Measurements from ENCODE around the gene ALDH3B2.
"Not testable (repeated sequence)": the region's sequence is repeated elsewhere in the genome, so short reads cannot be mapped to it uniquely, and the experiment has no call there.

DNA sequence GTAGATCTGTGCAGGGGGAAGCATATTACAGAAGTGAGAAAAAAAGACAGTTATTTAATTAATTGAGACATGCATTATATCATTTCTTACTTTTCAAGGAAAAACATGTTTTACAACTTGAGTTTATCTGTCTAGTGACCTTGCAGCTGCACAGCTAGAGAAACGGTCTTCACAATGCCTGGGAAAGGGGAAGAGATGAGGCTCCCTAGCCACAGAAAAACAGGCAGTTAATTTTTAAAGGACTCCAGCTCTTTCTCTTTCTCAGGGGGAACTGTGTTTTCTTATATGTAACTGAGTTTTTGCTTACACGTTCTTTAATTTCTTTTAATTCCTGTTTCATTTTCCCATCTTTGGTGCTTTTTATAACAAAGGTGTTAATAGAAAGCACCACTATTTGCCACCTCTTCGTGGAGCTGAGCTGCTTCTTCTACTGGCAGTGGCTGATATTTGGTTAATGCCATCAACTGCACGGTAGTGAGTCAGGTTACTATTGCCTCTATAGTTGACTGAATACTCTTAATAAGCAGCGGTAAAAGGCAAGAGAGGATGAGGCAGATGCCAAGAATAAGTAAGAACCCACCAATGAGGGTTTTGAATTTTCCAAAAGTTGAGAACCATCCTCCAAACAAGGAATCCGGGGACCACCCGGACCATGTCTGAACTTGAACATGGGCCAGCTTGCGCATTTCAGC, 11.4 kb upstream of the ALDH3B2 start:
- TF ChIP-seq EZH2phosphoT487 (IDR thresholded peaks at IDR 0.05; ENCODE audit: borderline replicate concordance, low read depth, low read length), result not testable (repeated sequence)
- TF ChIP-seq, protein P1, sequence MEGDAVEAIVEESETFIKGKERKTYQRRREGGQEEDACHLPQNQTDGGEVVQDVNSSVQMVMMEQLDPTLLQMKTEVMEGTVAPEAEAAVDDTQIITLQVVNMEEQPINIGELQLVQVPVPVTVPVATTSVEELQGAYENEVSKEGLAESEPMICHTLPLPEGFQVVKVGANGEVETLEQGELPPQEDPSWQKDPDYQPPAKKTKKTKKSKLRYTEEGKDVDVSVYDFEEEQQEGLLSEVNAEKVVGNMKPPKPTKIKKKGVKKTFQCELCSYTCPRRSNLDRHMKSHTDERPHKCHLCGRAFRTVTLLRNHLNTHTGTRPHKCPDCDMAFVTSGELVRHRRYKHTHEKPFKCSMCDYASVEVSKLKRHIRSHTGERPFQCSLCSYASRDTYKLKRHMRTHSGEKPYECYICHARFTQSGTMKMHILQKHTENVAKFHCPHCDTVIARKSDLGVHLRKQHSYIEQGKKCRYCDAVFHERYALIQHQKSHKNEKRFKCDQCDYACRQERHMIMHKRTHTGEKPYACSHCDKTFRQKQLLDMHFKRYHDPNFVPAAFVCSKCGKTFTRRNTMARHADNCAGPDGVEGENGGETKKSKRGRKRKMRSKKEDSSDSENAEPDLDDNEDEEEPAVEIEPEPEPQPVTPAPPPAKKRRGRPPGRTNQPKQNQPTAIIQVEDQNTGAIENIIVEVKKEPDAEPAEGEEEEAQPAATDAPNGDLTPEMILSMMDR (conservative IDR thresholded peaks at IDR 0.05; ENCODE audit: low read length), result not testable (repeated sequence)

Data from OCI-LY7 (cell line).